GM21447 (cell line): ENCODE data around the gene FBN1.

Experiments
- ATAC-seq: cut with Tn5 transposase; IDR thresholded peaks from one replicate; pipeline ENCODE4 v1.9.1; 2021; ENCODE audit not compliant: unreplicated experiment

The FBN1 gene

DNA sequence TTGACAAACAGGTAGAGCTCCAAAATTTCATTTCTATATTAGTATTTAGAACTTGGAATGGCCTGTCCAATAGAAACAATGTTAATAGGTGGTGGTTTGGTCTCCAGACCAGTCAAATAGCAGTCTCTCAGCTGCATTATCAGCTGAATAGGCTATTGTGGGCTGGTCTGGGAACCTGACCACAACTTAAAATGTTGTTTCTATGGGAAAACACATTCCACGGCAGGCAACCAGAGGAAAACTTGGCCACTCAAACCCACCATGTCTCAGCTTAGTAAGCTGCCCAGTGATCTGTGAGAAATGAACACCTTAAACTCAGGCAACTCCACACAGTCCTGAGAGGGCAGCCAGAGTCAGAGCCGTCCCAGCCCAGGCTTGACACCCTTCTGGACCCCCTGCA is 20.4 kb downstream of the FBN1 start:
- no peak for ATAC-seq

DNA sequence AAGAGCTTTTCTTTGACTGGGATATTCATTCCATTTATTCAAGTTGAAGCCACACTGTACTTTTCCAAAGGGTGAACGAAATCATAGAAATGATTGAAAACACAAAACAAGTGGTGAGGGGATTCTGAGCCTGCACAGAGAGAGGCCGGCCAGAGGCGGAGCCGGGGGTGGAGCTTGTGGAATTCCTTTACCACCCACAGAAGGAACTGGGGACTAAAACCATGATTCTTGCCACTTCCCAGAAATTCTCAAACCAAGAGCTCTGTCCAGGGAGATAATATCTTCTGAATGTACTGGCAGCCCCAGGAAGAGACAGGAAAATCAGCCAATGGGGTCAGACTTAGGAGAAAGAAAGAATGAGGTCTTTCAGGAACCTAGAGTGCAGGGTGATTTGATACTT is 20.8 kb downstream of the FBN1 start:
- ATAC-seq = no peak

DNA sequence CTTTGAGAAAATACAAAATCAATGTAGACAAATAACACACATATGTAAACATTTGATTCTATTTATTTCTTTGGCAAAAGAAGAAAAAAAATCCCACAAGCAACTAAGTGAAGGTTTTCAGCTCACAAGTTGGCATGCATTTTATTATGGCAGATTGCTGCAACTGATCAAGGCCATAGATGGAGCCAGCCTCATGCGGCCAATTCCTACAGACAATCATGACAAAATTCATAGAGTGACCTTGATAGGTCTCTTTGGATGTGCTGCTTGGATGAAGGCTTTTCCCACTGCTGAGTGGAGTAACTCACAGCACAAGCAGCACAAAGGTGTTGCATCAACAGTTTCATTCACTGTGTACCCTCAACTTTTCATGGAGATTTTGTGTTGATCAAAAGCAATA is 22.1 kb downstream of the FBN1 start:
- ATAC-seq = no peak

DNA sequence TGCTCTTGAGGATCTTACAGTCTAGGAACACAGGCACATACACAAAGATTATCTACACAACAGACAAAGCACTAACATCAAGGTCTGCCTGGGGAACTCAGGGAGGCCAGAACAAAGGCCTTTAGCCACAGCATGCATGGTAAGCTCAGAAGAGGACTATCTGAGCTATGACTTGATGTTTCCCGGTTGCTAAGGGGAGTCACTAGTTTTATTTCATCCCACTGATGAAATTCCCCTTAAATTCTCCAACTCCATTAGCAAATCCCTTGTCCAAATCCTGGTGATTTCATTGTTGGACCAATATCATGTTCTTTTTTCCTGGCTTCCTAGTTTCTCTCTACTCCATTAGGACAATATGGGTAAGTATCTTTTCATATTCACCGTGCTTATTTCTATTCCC is 23.3 kb downstream of the FBN1 start:
- no peak for ATAC-seq

DNA sequence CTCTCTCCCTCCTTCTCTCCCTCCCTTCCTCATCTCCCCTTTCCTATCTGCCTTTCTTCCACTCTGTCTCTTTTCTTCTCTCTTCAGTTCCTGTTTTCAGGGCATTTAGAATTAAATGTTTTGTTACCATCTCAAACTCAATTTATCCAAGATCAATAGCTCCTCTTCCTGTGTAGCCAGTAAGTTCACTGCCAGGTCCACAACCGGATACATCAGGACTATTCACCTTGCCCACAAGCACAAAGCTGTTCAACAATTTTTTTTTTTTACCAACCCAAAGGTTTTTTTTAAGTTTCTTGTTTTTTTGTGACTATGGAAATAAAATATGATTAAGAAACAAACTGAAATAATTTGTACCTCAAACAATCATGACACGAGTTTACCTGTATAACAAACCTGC is 26.1 kb downstream of the FBN1 start:
- ATAC-seq = no peak

DNA sequence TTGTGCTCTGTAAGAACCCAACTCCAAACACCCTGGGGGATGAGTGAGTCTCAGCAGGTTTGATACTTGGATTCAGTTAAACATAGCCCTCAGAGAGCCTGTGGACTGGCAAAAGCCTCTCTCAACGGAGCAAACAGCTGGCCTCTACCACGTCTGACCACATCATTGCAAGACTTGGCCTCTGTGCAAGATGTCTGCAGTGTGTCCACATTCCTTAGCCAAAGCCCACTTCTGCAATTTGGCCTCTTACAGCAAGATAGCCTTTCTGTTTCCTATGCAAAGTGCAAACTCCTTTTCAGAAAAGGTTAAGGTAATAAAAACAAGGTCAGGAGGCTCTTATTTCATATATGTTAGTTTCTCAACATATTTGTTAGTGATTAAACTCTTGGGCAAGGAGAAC is 27.9 kb downstream of the FBN1 start:
- no peak for ATAC-seq

DNA sequence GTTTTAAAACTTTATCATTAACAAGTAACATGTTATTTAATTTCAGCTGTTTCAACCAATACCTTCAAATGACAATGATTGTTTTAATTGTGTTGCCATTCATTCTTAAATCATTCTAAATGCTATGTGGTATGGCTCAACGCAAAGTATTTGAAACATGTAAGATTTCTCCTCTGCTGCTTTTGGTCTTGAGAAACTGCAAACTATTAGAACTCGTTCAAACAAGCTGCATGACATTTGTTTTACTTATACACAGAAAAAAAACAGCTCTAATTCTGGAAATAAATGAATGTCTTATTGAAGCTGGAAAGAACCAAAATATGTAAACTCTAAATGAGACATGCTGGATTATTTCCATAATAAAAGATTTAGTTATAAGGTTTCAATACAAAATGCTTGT is 29.3 kb downstream of the FBN1 start:
- no peak for ATAC-seq

DNA sequence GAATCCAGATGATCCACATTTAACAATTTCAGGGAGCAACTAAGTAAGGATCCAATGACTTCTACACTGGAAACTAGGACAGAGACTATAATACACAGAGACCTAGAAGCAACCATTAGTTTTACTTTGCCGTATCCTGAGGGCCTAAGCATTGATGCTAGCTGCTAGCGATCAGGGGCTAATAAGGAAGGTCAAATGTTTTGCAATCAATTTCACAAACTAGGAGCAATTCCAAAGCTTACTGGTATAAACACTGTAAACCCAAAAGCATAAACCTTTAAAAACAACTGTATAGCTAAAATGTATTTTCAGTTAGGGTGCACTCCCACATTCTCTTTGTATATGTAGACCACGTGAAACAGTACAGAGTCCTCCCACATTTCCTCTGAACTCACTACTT is 31.5 kb downstream of the FBN1 start:
- ATAC-seq = no peak

GRCh38 chr15:48609486-48609885 is 36.0 kb downstream of the FBN1 start:
- no peak for ATAC-seq

DNA sequence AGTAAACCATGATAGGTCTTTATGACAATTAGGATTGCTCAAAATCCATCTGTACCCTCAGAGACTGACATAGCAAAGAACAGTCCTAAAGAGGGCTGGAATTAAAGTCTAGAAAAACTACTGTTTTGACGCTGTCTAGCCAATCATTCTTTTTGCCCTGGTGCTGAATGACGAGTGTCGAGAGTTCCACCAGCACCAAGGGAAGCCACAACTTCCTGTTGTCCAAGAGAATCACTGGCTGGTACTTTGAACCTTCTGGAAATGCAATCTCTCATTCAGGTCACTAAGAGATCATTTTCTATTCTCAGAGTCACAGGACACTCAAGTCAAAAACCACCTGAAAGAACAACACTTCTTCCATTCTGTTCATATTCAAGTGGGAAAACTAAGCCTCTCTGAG is 37.7 kb downstream of the FBN1 start:
- ATAC-seq = no peak

- ATAC-seq = no peak
Observed at GRCh38 chr15:48604567-48604966, 40.9 kb downstream of the FBN1 start.

DNA sequence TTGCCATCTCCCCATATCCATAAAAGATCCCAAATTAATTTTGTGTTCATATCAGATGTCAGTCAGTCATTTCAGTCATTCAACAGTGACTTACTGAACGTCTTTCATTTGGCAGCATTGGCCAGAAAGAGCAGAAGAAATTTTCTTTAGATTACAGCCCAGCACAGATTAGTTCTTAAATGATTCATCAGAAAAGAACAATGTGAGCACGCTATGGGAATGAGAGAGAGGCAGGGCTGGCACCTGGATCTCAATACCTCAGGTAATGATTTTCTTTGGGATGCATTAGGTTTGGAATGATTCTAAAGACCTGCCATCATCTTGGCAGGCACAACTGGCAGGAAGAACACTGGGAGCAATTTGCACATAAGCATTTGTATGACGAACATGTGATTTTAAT is 41.6 kb downstream of the FBN1 start:
- no peak for ATAC-seq

- ATAC-seq = no peak
Observed at GRCh38 chr15:48603123-48603500, 42.4 kb downstream of the FBN1 start.

GRCh38 chr15:48602358-48603122 is 43.0 kb downstream of the FBN1 start:
- no peak for ATAC-seq

- no peak for ATAC-seq
Observed at GRCh38 chr15:48601095-48601494, 44.4 kb downstream of the FBN1 start.

DNA sequence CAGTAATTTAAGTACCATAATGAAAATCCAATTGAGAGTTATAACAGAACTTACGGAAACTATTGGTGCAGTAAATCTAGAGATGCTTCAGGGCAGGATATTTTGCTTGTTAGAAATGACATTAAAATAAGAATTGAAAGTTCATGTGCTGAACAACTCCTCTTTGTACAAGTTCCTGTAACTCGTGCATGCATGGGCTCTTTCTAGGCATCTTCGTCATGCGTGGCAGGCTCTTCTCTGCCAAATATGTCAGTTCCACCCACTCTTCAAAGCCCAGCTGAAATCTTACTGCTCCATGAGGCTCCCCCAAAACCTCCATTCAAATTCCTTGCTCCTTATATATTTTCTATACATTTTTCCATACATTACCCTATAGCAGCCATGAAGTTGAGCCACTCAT is 48.7 kb downstream of the FBN1 start:
- ATAC-seq = peak; percentile 46

DNA sequence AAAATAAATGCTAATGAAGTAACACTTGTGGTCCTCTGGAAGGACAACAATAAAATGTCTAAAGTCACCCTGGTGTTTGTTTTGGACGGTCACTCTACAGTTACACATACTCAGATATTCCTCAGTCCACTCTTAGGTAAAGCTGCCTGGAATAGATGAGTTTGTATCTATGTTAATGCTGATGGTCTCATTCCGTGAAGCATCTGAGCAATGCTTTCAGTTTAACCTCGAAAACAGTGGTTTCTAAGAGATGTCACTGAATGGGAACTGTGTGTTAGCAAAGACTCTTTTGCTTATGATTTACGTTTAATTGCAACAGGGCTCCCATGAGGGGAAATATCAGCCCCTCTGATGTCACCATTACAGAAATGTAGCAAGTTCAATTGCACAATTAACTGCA is 49.1 kb downstream of the FBN1 start:
- peak; percentile 65 for ATAC-seq

GRCh38 chr15:48595981-48596380 is 49.5 kb downstream of the FBN1 start:
- ATAC-seq = peak; percentile 70

DNA sequence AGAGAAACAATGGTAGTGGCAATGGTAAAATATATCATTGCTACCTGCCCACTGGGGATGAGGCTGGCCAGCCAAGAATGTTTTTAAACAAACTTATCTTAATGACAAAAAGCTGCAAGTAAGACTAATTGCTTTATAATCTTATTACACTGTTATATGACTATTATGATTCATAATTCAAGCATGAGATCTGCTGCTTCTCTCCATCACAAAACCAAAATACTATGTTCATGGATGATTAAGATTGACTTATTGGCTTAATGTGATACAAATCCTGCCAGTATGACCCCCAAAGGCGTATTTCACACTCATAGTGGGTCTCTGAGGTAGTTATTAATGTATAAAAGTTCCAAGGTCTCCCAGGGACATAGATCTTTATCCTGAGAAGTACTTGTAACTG is 52.6 kb downstream of the FBN1 start:
- no peak for ATAC-seq

GRCh38 chr15:48592221-48592731 is 53.2 kb downstream of the FBN1 start:
- ATAC-seq = no peak

- ATAC-seq = no peak
Observed at GRCh38 chr15:48590723-48591122, 54.8 kb downstream of the FBN1 start.

DNA sequence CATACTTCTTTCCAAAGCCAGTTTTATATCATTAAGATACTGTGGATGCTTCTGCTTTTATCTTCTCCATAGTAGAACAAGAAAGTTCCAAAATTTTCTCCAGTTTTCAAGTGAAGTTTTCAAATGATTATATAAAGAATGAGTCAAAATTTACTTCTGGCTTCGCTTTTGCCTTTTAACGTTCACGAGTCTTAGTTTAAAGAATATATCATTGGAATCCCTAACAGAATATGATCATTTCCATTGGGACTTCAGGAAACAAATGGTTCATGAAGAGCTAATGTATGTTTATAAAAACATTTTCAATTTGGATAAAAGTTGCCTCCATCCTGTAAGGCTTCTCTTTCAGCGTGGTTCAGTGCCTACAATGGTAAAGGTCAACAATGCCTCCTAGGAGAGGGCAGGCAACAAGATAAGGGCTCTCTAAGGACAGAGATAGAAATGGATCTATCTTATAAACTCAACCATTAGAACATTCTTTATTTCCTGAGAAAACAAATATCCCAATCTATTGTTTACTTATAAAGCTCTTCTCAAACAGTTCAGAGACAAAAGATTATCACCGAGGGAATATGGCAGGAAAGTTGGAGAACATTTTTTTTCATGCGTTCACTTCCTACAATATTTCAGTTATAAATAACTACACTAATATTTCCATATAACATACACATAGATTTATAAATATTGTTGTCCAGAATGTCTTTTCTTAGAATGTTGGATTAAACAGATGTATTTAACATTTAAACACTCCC is 60.5 kb downstream of the FBN1 start:
- ATAC-seq = no peak
